ENCODE measurements around the gene KPNA4. TPM values are rescaled to one million over a fixed set of nuclear protein-coding genes. Genes with fewer than 3 reads are reported as not detected.

The KPNA4 gene
- total and polyA plus RNA-seq, 2 donors from 2014 or later = 11.7 to 37.9 TPM

DNA sequence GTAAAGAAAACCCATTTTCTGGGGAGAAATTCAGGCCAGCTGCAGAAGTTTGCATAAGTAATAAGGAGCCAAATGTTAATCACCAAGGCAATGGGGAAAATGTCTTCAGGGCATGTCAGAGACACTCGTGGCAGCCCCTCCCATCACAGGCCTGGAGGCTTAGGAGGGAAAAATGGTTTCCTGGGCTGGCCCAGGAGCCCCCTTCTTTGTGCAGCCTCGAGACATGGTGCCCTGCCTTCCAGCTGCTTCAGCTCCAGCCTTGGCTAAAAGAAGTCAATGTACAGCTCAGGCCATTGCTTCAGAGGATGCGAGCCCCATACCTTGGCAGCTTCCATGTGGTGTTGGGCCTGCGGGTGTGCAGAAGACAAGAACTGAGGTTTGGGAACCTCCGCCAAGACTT lies 95.2 kb downstream of the KPNA4 start:
- no peak overlapping the region for H3K27ac ChIP-seq (ENCODE audit: low read depth in 2 of 2, low read length in 2 of 2)
- H3K4me3 ChIP-seq (ENCODE audit: low read length in 3 of 3) = no peak overlapping the region
- peaks cover 0 to 3% (median 0%) of the 10 kb centered on the region in 3 donors for H3K9me3 ChIP-seq (ENCODE audit: control insufficient read depth in 2 of 3, insufficient read depth in 1 of 3, low read length in 3 of 3)
- intact Hi-C loops (cut with DNase I) = no loop called here
- FAIRE-seq (no peak), DNase-seq (no peak)
- H3K4me1 ChIP-seq (ENCODE audit: control insufficient read depth in 2 of 3, insufficient read depth in 2 of 3, low read depth in 1 of 3, low read length in 3 of 3) = no peaks in the 10 kb centered on the region
- no peaks in the 10 kb centered on the region for H3K36me3 ChIP-seq (ENCODE audit: control insufficient read depth in 2 of 3, insufficient read depth in 3 of 3, low read length in 3 of 3)
- TF ChIP-seq, protein P1, sequence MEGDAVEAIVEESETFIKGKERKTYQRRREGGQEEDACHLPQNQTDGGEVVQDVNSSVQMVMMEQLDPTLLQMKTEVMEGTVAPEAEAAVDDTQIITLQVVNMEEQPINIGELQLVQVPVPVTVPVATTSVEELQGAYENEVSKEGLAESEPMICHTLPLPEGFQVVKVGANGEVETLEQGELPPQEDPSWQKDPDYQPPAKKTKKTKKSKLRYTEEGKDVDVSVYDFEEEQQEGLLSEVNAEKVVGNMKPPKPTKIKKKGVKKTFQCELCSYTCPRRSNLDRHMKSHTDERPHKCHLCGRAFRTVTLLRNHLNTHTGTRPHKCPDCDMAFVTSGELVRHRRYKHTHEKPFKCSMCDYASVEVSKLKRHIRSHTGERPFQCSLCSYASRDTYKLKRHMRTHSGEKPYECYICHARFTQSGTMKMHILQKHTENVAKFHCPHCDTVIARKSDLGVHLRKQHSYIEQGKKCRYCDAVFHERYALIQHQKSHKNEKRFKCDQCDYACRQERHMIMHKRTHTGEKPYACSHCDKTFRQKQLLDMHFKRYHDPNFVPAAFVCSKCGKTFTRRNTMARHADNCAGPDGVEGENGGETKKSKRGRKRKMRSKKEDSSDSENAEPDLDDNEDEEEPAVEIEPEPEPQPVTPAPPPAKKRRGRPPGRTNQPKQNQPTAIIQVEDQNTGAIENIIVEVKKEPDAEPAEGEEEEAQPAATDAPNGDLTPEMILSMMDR (IDR thresholded peaks at IDR 0.05; ENCODE audit: borderline replicate concordance, extremely low read depth, insufficient read depth) = no peak
- H3K27me3 ChIP-seq (ENCODE audit: control insufficient read depth, insufficient read depth, low read length) = no peaks in the 10 kb centered on the region
- no peak overlapping the region for H3K9ac ChIP-seq (ENCODE audit: low read length in 3 of 3)

DNA sequence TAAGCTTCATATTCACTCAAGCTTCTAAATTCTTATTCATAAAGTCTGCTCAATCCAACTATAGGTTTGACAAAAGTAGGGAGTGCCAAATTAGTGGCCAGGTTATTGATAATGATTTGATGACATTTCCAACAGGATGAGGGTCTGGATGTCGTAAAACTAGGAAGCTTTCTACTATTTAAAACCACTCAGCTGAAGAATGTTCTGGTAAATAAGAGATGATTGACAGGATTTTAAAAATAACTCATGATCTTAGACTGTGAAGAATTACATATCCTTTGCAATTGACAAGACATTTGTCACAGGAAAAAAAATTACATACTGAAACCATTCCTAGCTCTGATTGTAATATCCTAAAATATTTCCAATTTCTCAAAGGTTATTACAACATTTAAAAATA lies 100.4 kb downstream of the KPNA4 start:
- no peak for FAIRE-seq
- TF ChIP-seq, protein P1 (IDR thresholded peaks at IDR 0.05; ENCODE audit: borderline replicate concordance, extremely low read depth, insufficient read depth) = no peak
- H3K27me3 ChIP-seq (ENCODE audit: control insufficient read depth, insufficient read depth, low read length) = no peaks in the 10 kb centered on the region
- H3K27ac ChIP-seq (ENCODE audit: low read depth in 2 of 2, low read length in 2 of 2) = no peak overlapping the region
- no peaks in the 10 kb centered on the region for H3K36me3 ChIP-seq (ENCODE audit: control insufficient read depth in 2 of 3, insufficient read depth in 3 of 3, low read length in 3 of 3)
- H3K4me3 ChIP-seq (ENCODE audit: low read length in 3 of 3) = no peak overlapping the region
- no peak overlapping the region for H3K9ac ChIP-seq (ENCODE audit: low read length in 3 of 3)
- no peak for DNase-seq
- intact Hi-C loops (cut with DNase I) = no loop called here
- no peaks in the 10 kb centered on the region for H3K4me1 ChIP-seq (ENCODE audit: control insufficient read depth in 2 of 3, insufficient read depth in 2 of 3, low read depth in 1 of 3, low read length in 3 of 3)
- H3K9me3 ChIP-seq (ENCODE audit: control insufficient read depth in 2 of 3, insufficient read depth in 1 of 3, low read length in 3 of 3) = no peaks in the 10 kb centered on the region

DNA sequence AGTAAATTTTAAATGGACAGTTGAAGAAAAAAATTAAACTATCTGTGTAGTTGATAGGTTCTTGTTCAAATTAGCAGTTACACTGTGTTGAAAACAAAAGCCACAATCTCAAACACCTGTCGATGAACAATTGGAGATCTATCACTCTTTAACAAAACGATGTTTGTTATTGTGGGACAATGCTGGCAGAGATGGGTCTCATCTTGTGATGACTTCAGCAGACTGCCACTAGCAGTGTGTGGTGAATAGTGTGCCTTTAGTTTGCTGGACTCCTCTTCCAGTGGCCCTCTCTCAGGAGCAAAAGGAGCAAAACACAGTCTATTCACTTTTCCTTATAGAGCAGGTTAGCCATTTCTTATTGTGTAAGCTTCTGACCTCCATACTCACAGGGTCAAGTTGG lies 101.0 kb downstream of the KPNA4 start:
- TF ChIP-seq, protein P1 (IDR thresholded peaks at IDR 0.05; ENCODE audit: borderline replicate concordance, extremely low read depth, insufficient read depth) = no peak
- intact Hi-C loops (cut with DNase I) = no loop called here
- DNase-seq = no peak

DNA sequence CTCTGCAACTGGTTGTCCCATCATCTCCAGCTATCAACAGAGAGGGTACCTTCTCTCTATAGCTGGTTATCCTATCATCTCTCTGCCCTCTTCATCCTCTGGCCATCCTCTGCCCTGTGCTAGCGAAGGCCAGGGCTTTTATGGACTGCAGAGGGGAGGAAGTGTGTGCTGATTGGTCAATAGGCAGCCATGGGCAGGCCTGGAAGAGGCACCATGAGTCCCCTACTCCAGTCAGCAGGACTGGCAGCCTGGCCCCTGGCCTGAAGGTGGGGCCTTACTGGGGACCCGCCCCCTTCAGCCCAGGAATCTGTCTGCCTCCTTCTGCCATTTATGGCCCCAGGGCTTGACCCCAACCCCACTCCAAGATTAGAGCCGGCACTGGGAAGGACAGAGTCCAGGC lies 105.3 kb downstream of the KPNA4 start:
- Histone ChIP-seq H3K4me3 (ENCODE audit: low read length in 3 of 3) (no peak overlapping the region), H3K4me1 (ENCODE audit: control insufficient read depth in 2 of 3, insufficient read depth in 2 of 3, low read depth in 1 of 3, low read length in 3 of 3) (no peaks in the 10 kb centered on the region), H3K27ac (ENCODE audit: low read depth in 2 of 2, low read length in 2 of 2) (no peak overlapping the region), H3K9me3 (ENCODE audit: control insufficient read depth in 2 of 3, insufficient read depth in 1 of 3, low read length in 3 of 3) (no peaks in the 10 kb centered on the region), H3K9ac (ENCODE audit: low read length in 3 of 3) (no peak overlapping the region), H3K36me3 (ENCODE audit: control insufficient read depth in 2 of 3, insufficient read depth in 3 of 3, low read length in 3 of 3) (no peaks in the 10 kb centered on the region), H3K27me3 (ENCODE audit: control insufficient read depth, insufficient read depth, low read length) (no peaks in the 10 kb centered on the region)
- FAIRE-seq (no peak), DNase-seq (no peak)
- TF ChIP-seq, protein P1 (IDR thresholded peaks at IDR 0.05; ENCODE audit: borderline replicate concordance, extremely low read depth, insufficient read depth) = no peak
- intact Hi-C loops (cut with DNase I) = no loop called here

More for the DNA sequence above, 101.0 kb downstream of the KPNA4 start:
- H3K27ac ChIP-seq (ENCODE audit: low read depth in 2 of 2, low read length in 2 of 2) = no peak overlapping the region
- no peaks in the 10 kb centered on the region for H3K36me3 ChIP-seq (ENCODE audit: control insufficient read depth in 2 of 3, insufficient read depth in 3 of 3, low read length in 3 of 3)
- no peak overlapping the region for H3K9ac ChIP-seq (ENCODE audit: low read length in 3 of 3)
- H3K9me3 ChIP-seq (ENCODE audit: control insufficient read depth in 2 of 3, insufficient read depth in 1 of 3, low read length in 3 of 3) = no peaks in the 10 kb centered on the region
- no peaks in the 10 kb centered on the region for H3K27me3 ChIP-seq (ENCODE audit: control insufficient read depth, insufficient read depth, low read length)
- FAIRE-seq = no peak
- H3K4me3 ChIP-seq (ENCODE audit: low read length in 3 of 3) = no peak overlapping the region
- no peaks in the 10 kb centered on the region for H3K4me1 ChIP-seq (ENCODE audit: control insufficient read depth in 2 of 3, insufficient read depth in 2 of 3, low read depth in 1 of 3, low read length in 3 of 3)

Measured in kidney (tissue), 14 donors.